ENCODE data around the gene KATNAL1.
"Not testable (repeated sequence)": the region's sequence is repeated elsewhere in the genome, so short reads cannot be mapped to it uniquely, and the experiment has no call there.

Gene KATNAL1

DNA sequence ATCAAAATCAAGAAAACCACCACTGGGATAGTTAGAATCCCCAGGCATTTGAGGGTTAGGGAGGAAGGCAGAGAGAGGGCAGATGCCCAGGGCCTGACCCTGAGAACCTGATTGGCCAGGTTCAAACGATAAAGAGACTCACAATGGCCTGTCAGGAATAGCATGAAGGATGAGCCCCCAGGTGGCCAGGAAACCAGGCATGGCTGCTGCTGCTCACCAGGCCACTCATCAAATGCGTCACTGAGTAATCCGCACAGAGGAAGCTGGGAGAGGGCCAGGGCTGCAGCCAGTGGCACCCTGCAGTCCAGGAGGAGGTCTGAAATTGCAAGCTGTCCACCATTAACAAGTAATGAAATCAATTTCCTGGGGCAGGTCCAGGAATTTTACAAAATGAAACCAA lies 111.3 kb downstream of the KATNAL1 start:
- DNase-seq: no peak

DNA sequence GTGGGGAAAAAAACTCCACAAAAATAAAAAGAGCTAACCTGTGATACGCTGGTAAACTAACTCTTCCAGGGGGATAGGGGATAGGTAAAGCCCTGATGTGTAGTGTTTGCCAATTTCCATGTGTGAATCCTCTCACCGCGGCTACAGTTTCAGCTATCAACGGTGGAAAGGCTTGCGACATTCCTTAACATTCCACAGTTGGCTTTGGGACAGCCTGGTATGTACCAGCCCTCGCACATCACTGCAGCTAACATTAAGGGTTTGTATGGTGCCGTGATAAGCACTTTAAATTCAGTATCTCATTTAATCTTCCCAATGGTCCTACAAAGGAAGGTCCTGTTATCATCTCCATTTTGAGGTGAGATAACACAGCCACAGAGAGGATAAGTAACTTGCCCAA lies 112.4 kb downstream of the KATNAL1 start:
- DNase-seq: no peak

GRCh38 chr13:30193279-30194234 lies 113.8 kb downstream of the KATNAL1 start:
- no peak for DNase-seq

GRCh38 chr13:30192320-30193093 lies 114.8 kb downstream of the KATNAL1 start:
- no peak for DNase-seq

DNA sequence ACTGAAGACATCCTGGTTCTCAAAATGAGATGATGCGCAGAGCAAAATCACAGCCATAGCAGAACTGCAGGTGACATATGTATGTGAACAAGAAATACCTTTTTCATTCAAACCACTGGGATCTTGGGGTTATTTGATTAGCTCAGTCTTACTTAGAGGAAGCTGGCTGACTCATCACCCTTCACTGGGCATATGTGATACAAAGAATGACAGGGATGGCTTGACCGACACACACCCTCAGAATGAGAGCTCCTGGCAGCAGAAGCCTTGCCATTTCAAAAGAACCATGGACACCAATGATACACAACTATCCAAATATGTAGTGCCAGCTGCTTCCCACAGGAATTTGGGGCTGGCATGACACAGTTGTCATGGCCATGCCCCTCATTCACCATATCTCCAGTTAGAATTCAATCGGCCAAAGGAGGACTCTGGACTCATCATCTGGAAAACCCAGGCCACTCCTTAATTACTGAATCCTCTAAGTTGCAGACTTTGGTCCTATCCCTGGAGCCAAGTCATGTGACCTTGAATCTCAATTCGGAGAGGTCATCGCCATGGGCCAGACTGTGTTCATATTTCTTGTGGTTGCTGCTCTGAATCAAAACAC lies 115.8 kb downstream of the KATNAL1 start:
- peak; percentile 5 for DNase-seq

DNA sequence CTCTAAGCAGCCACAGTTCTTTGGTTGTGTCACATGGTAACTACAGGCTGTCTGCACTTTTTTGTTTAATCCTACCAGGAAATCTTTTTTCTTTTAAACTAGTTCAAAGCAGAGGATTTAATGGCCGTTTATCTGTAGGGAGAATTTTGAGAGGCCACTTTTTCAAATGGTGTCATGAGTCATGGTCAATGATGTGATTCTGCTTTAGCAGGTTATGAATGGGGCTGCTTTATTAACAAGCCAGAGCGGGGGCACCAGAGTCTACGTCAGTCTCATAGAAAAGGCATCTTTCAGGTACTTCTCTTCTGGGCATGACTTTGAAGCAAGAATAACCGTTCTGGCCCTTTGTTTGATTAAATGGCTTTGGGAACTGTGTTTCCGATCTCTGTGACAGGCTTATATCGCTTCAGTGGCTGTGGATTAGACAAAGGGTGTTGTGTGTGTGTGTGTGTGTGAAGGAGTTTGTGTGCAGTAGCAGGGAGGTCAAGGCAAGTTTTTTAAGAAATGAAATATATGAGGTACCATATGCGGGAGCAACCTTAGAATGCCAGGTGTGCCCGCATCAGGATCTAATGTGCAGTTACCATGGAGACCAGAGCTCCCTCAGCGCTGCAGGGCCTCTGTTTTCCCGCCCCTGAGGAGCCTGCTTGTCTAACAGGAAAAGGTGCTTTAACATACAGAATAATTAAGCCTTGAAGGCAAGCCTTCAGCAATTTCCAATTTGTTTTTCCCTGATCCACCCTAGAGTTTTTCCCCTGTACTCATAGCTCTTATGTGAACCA lies 120.5 kb downstream of the KATNAL1 start:
- DNase-seq: no peak

DNA sequence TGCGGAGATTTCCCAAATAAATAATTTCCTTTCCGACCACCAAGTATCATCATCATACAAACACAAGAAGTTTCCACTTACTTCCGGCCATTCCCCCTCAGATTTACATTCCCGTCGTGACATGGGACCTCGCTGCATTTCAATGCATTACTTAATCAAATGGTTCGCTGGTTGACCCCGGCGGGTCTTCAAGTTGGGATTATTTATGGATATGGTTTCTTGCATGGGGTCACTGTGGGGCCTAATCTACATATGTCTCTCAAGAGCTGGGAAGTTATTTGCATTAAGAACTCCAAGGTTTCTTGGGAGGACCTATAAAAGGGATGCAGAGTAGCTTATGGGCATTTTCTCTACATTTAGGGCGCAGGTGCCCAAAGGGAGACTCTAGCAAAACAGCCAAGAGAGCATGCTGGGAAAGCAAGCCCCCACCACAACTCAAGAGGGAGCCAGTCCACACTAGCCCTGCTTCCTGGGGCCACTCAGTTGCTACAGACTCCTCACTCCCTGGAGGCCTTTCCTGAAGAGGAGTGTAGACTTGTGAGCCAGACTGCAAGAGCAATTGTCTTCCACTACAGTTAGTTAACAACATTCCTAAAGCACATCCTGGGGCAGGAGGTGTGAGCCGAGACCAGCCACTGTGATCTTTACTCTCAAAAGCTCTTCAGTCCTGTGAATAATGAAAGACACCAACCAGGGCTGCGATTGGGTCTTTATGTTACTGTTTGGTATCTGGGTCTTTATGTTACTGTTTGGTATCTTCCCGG lies 125.3 kb downstream of the KATNAL1 start:
- no peak for DNase-seq

- DNase-seq: no peak
These were observed 127.6 kb downstream of the KATNAL1 start for GRCh38 chr13:30179597-30180276.

GRCh38 chr13:30178976-30179375 lies 128.4 kb downstream of the KATNAL1 start:
- no peak for DNase-seq

DNA sequence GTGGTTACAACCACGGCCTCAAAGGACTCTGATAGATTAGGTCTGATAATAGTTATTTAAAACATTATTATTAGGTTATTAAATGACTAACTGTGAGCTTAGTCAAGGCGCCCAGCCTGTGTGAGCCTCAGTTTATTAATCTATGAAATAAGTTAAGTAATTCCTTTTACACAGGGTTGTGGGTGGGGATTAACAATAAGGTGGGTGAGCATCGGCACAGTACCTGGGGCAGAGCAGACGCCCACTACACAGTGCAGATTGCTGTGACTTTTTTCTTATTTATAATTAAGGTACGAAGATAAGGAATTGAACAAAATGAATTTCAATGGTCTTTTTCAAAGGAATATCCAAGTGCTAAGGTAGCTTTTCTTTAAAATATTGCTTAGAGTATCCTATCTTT lies 132.2 kb downstream of the KATNAL1 start:
- no peak for DNase-seq

DNA sequence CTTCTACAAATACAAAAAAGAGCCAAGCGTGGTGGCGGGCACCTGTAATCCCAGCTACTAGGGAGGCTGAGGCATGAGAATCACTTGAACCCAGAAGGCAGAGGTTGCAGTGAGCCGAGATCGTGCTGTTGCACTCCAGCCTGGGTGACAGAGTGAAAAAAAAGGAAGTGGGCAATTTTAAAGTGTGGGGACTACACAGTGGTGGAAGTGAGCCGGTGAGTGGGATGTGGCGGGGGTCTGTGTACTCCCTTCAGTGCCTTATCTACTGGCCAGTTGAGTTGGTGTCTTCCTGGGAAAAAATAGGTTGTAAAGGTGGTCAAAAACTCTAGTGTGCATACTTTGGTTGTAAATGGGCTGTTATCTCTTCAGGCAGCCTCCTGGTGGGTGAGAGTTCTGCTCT lies 133.1 kb downstream of the KATNAL1 start:
- DNase-seq: not testable (repeated sequence)

GRCh38 chr13:30173303-30173610 lies 134.1 kb downstream of the KATNAL1 start:
- DNase-seq: no peak

DNA sequence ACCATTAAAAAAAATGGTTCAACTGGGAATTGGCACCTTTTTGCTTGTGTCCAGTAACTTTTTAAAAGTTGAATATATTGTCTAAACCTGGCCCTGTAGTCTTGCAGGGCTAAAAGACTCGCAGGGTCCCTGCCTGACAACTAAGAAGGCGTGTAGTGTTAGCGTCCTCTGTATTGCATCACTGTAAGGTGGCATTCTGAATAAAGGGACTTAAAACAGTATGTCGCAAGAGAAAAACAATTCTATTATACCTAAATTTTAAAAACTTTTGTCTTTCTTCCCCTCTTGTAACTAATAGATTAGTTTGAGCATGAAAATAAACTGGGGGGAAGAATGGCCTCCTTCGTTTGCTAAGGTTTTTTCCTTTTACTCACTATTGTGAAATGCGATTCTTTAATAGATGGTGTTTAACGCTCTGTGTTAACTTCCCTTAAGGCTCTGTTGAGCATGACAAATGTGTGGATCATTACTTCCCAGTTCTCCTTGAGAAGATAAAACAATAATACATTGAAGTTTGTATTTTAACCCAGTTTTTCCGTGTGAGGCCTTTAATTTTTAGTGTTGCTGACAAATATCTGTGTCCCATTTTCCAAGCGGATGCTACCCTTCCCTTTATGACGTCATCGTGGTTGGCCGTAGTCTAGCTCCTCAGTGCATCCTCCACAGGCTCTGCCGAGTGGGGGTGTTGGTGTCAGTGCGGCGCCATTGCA lies 134.6 kb downstream of the KATNAL1 start:
- no peak for DNase-seq

DNA sequence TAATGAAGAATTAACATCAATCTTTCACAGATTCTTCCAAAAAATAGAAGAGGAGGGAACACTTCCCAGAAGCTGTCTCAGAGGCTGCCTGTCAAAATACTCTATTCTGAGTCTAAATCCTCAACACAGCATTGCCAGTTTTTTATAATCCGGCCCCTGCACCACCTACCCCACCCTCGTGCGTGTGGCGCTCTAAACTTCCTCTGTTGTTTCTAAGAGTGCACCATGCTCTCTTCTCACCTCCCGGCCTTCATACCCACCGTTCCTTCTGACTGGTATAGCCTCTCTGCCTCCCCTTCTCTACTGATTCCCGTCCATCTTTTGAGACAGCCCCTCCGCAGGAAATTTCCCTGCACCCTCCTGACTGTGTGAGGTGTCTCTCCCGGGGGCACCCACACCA lies 136.8 kb downstream of the KATNAL1 start:
- DNase-seq: no peak

DNA sequence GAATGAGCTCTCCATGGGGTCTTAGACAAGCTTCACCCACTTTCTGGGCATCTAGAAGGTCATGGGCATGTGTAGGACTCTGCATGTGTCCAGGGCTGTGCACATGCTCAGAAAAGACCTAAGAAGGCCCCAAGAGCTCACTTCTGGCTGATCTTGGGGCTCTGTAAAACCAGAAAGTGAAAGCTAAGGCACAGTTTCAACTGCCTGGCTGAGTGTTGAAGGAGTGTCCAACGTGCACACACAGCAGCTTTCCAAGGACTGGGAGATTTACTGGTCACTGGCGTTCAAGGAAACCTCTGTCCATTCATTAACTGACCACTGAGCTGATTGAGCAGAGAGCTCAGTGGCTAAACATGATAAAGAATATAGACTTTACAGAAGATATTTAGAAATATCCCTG lies 137.9 kb downstream of the KATNAL1 start:
- DNase-seq: no peak

- DNase-seq: no peak
These were observed 141.6 kb downstream of the KATNAL1 start for GRCh38 chr13:30165796-30166195.

GRCh38 chr13:30165071-30165470 lies 142.3 kb downstream of the KATNAL1 start:
- DNase-seq: no peak

- DNase-seq: no peak
These were observed 143.2 kb downstream of the KATNAL1 start for GRCh38 chr13:30164146-30164545.

DNA sequence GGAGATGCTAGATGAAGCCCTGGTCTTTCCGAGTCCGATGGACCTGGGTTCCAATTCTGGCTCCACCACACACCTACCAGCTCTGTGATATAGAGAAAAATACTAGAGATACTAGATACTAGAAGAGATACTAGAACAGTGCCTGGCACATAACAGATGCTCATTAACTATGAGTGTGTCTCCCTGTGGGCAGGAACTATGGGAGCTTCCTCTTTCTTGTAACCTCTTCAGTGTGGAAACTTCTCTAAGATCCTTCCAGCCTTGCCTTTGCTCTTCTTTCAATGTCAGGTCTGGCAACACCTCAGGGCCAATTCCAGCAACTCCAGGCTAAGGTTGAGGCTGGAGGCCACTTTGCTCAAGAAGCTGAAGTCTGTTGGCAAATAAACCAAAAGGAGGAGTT lies 143.9 kb downstream of the KATNAL1 start:
- no peak for DNase-seq

DNA sequence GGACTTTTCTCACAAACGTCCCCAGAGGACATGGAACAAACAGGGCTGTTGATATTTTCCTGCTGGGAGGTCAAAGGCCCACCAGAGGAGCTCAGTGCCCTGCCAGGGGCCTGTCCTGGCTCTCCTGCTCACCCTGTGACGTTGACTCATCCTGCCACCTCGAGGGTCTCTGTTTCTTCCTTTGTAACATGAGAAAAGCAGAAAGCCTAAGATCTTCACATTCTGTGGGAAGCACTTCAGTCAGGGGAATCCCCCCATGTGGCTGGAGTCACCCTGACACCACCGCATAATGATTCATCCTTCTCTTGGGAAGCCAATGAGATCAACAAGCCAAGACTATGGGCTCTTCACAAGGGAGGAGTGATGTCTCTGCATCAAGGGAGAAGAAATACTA lies 147.9 kb downstream of the KATNAL1 start:
- DNase-seq: peak; percentile 25
